Measurements from ENCODE around the gene G0S2.

GRCh38 chr1:209634005-209634737 lies 41.0 kb upstream of the G0S2 start:
- TF ChIP-seq CTCF (IDR thresholded peaks at IDR 0.05) (no peak), POLR2A (IDR thresholded peaks at IDR 0.05) (no peak), EP300 (IDR thresholded peaks at IDR 0.05; ENCODE audit: low read depth) (no peak), POLR2AphosphoS5 (IDR thresholded peaks at IDR 0.05) (no peak)

Data from transverse colon (tissue), 4 donors.